NCI-H2107 treated with DMSO at 0.1 percent for 48 hours (cell line): ENCODE results near the gene CYB5R4.
A peak's percentile ranks its signal among the peaks of the same experiment; 100 is the strongest.

Source experiments
- DNase-seq: peaks from one replicate; lab custom pipeline; 2025; ENCODE audit not compliant: unreplicated experiment; lab: John Stamatoyannopoulos, UW

The CYB5R4 gene, protein sequence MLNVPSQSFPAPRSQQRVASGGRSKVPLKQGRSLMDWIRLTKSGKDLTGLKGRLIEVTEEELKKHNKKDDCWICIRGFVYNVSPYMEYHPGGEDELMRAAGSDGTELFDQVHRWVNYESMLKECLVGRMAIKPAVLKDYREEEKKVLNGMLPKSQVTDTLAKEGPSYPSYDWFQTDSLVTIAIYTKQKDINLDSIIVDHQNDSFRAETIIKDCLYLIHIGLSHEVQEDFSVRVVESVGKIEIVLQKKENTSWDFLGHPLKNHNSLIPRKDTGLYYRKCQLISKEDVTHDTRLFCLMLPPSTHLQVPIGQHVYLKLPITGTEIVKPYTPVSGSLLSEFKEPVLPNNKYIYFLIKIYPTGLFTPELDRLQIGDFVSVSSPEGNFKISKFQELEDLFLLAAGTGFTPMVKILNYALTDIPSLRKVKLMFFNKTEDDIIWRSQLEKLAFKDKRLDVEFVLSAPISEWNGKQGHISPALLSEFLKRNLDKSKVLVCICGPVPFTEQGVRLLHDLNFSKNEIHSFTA

DNA sequence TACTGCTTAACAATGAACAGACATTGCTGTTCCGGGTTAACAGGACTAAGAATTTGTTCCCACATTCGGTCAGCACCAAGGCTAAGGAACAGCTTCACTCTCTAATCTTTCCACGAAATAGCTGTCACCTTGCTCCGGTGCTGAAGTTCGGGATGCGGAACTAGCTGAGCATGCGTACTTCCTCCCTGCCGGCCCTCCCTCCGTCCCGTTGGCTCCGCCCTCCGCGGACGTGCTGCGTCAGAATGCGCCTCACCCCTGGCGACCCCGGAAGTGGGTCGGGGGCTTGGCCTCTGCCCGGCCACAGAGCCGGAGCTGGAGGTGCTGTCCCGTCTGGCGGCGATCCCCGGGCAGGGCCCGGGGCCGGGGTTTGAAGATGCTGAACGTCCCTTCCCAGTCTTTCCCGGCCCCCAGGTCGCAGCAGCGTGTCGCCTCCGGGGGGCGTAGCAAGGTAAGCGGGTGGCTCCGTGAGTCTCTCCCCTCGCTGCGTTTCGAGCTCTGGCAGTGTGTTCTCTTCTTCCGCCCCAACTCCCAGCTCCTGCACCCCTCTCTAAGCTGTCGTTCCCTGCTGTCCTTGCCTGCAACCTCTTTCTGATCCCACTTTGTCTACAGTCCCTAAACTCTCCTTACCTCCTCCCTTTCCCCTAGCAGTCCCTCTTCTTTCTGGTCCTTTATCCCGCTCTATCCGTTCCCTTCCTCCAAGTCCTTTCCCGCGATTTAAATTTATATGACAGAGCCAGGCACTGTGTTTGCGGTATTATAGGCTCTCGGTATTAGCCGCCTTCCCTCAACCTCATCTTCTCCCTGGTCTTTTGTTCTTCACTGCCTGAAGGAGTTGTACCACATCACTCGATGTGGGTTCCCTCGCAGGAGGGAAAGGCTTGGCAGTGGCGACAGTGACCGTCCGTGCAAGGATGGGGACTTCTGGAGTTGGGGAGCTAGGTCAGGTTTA is at the start of gene CYB5R4:
Gene CYB5R4, plus strand, starts transcription at position 280 of the 949 bp plus-strand sequence. Its CDS starts 94 bp downstream, at position 374.
- peak; percentile 75 for DNase-seq

DNA sequence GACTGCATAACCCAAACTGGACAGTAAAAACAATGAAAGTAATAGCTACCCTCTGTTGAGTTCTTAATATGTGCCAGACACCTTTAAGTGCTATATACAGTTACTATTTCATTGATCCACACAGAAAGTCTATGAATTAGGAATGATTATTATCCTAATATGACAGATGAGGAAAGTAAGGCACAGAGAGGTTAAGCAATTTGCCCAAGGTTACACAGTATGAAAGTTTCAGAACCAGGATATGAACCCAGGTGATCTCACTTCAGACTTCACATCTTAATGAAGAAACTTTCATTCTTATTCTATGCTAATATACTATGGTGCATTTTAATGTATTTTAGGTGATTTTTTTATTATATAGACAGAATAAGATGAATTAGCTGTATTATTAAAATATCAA is 46.9 kb upstream of the CYB5R4 start:
- no peak for DNase-seq

DNA sequence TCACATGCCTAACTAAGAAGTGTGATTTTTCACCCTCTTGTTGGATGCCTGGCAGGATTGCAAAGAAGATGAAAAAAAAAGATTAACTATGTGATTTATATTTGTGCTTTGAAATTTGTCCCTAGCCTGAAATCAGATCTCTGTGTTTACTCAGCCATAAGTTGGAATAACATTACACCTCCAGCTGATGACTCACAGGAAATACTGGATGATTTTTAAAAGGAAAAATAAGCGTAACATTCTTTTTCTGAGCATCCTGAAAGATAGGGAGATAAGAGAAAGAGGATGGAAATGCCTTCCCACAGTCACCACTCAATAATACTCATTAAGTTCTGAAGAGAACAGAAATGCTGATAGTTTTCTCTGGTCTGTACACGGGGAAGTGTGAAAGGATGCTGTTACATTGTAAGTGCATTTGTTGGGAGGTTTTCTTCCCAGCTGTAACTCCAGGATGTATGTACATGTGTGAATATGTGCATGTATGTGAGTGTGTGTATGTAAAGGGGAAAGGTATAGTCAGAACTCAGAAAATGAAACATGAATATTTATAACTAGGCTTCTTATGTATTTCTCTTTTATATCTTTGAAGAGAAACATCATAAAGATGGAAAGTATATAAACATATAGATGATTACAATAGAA is 43.7 kb upstream of the CYB5R4 start:
- DNase-seq, result no peak

DNA sequence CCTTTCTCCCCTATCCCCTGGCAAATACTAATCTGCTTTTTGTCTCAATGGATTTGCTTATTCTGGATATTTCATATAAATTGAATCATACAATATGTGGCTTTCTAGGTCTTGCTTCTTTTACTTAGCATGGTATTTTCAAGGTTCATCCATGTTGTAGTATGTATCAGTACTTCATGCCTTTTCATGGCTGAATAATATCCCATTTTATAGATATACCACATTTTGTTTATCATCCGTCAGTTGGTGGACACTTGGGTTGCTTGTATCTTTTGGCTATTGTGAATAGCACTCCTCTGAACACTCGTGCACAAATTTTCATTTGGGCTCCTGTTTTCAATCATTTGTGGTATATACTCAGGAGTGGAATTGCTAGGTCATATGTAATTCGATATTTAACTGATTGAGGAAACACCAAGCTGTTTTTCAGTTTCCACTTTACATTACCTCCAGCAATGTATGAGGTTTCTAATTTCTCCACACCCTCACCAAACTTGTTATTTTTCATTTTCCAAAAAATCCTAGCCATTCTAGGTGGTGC is 36.8 kb upstream of the CYB5R4 start:
- no peak for DNase-seq

DNA sequence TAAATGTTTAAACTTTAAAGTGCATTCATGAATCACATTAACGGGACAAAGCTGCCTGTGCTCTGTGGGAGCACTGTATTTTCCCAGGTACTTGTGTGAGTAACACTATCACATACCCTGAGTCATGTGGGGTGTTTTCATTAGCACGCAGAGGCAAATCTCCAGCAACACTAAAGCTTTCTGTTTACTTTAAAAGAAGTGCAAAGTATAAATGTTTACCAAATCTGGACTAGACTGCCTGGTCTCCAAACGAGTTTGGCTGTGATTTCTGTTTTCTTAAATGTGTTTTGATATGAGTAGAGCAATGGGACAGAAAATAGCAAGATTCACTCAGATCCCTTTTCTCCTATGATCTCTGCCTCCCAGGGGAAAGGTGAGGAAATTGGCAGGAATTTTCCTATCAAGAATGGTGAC is 35.1 kb upstream of the CYB5R4 start:
- DNase-seq, result no peak

DNA sequence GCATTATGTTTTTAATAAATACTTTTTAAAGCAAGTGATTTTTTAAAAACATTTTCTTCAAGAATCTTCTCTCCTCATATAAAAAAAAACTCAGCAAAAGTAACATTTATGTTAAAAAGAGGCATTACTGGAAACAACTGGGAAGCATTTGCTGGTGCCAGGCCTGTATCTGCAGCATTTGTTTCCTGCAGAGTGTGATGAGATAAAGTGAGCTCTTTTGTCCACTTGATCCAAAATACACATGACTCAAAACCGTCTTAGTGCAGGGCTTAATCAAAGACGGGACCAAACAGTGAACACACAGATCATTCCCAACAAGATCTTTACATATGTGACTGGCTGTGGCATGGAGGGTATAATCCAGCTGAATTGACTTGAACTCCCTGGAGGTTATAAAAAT is 34.7 kb upstream of the CYB5R4 start:
- DNase-seq, result no peak

DNA sequence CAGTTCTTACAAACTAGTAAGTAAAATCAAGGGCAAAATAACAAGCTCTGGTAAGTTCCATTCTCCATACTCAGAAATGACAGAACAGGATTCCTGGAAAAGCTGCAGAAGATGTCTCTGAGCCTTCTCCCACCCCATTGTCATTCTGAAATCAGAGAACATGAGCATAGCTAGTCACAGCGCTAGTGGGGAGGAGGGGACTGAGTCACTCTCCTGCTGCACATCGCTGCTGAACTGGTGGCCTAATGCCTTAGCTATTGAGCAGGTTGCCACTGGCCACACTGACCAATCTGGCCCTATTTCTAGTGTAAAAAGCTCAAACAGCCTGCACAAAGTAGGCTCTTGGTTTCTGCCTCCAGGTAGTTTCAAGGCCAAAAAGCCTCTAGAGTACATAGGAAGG is 32.4 kb upstream of the CYB5R4 start:
- no peak for DNase-seq

DNA sequence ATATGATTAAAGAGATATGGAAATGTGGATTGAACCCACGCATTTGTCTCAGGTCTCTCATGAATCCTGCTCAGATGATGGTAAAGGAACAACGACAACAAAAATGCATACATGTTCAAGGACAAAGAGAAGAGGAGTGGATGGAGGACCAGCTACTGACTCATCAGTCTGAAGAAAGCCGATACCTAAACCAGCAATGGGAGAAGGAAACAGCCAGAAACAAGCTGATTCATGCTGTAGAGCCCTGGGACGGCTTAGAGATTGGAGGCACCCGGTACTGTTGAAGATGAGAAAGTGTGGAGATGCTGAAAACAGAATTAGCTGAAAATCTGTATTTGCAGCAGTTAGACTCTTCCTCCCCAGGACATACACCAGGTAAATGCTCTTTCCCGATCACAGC is 20.8 kb upstream of the CYB5R4 start:
- no peak for DNase-seq

DNA sequence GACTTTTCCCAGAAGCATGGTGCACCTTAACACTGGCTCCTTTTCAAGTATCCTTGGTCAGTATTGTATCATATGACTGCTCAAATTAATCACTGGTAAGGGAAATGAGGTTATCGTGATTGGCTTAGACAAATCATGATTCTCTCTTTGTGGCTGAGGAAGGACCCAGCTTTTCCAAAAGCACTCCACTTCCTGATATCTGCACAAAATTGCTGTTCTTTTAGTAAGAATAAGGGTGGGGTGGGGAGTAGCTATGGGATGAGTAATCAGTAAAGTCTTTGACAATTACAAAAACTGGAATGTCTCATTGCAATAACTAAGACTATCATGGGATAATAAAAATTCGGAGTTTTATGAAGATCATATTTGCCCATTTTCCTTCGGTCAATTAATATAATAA is 15.3 kb upstream of the CYB5R4 start:
- DNase-seq, result no peak

DNA sequence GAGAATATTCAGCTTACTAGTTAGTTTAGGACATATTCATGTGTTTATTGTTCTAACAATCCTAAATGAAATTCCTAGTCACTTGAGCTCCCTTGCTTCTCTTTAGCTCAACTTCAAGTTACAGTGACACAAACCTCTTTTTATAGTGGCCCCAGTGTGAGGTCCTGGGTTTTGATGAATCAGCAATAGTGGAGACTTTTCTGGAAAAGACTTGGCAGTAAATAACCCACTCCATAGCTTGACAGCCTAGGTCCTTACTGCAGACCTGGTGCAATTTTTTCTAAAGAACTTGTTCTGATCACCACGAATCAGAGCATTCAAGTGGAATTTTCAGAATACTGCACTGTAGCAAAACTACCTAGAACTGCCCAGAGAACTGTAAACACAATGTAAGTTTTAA is 13.2 kb upstream of the CYB5R4 start:
- no peak for DNase-seq

DNA sequence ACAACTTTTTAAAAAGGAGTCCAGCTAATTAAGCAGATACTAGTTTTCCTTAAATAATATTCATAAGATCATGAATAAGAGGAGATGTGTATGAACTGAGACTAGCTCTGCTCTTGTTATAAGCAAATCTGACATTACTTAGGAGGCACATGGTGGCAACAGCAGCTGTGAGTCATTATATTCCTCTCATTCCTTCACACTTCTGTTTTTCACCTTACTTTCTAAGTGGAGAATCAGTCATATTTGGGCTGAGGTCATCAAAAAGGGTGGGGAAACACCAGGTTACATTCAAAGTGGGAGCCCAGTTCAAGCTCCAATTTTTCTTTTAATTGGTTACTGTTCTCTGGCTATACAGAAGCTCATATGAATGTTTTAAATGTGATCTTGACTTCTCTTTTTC is 12.3 kb upstream of the CYB5R4 start:
- no peak for DNase-seq

DNA sequence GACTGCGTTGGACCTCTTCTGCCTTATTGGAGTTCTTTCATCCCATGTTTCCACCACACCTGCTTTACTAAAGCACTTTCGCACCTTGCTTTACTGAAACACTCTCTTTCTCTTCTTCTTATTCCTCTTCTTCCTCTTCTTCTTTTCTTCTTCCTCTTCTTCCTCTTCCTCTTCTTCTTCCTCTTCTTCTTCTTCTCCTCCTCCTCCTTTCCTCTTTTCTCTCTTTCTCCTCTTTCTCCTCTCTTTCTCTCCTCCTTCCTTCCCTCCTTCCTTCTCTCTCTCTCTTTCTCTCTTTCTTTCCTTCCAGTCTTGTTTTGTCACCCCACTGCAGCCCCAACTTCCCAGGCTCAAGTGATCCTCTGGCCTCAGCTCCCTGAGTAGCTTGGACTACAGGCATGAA is 10.4 kb upstream of the CYB5R4 start:
- no peak for DNase-seq

DNA sequence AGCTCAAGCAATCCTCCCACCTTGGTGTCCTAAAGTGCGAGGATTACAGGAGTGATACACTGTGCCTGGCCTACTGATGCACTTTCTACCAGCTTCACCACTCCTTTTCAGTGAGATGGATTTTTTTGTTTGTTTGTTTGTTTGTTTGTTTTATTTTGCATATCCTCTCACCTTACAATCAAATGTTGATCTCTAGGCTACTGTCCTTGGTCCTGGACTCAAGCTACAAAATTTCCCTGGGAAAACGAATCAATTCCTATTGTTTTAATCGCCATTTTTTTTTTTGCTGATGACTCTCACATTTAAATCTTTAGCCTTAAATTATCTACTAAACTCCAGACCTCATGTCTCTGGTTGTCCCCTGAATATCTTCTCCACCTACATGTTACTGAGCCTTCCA is 9.9 kb upstream of the CYB5R4 start:
- DNase-seq, result no peak

DNA sequence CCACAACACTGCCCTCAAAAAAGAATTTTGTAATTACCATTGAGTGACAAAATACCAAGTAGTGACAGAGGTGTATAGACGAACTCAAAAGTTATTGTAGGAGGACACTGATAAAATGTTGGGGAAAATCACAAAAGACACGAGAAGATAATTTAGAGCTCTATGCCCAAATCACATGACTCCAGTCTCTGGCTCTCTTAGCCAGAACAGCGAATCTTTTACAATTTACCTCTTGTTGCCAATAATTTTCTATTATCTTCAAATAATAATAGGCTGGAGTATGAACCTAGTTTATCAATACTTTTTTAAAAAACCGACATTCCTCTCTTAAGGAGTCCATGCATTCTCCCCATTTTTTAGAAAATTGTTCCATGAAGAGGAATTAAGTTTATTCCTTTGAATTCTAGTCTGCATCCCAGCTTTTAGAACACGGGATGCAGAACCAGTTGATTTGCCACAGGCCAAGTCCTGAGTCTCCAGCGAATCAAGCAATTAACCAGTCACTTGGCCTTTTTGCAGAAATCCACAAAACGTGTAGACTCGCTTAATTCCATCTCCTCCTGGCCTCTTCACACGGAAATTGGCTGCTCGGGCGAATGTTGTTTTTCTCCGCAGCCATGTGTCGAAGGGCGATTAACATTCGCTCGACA is 6.8 kb upstream of the CYB5R4 start:
- DNase-seq, result no peak

DNA sequence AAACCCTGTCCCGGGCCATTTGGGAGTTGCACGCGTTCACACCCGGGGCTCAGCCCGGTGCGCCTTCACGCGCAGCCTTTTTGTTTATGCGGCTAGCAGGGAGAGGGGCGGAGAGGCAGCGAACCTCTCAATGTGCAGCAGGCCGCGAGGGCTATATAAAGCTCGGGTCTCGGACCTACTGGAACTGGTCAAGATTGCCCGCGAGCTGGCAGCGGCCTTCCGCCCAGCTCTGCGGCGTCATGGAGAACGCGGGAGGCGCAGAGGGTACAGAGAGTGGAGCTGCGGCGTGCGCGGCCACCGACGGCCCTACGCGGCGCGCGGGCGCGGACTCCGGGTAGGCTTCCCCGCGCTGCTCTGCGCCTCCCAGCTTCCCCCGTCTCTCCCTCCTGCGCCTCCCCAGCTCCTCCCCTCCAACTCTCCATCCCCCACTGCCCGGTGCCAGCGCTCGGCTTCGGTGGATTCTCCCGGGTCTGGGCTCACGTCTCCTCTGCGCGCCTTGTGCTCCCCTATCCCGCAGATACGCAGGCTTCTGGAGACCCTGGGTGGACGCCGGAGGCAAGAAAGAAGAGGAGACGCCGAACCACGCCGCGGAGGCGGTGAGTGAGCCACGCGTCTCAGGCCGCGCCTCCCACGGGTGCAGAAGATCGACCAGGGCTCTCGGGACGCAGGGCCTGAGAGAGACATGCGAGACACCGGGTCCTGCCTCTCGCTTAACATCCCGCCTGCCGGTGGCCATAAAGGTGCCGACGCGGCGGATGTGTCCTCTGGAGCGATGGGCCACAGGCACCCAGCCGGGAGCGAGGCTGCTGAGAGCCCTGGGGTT is 6.1 kb upstream of the CYB5R4 start, which contains the start of gene RIPPLY2:
Gene RIPPLY2, plus strand, starts transcription at position 183 of the 823 bp plus-strand sequence. Its CDS starts 57 bp downstream, at position 240.
- DNase-seq, result peak; percentile 55

DNA sequence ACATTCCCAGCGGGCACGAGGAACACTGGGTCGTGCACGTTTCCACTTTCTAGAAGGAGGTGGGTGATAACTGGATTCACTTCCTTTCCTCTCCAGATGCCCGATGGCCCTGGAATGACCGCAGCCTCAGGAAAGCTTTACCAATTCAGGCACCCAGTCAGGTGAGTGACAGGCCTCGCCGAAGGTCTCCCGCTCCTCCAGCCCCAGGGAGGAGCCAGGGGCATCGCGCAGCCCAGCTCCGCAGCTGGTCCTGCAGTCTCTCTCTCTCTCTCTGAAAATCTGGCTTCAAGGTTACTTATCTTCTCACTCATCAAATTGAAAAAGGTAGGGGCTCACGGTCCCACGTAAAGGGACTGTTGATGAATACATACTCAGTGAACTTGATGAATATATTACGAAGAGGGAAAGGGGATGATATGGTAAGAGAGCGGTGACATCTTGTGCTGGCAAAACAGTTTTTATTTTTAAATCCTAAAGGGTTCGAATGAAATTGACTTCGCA is 5.4 kb upstream of the CYB5R4 start:
- DNase-seq, result no peak

DNA sequence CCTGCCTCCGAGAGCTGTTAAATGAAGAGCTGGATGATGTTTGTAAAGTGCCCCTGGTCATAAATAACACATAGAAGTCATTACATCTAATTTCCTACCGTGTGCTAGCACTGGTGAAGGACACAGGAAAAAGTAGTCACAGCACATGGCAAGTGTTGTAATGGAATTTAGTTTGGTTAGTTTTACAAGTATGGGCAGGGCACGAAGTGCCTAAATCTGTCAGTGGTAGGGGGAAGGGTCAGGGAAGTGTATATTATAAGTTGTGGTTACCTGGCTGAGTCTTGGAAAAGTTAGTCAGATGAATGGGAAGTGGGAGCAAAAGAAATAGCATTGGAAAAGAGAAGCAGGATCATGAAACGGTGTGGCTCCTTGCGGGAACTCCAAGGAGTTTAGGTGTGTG is 4.7 kb upstream of the CYB5R4 start:
- DNase-seq, result no peak

DNA sequence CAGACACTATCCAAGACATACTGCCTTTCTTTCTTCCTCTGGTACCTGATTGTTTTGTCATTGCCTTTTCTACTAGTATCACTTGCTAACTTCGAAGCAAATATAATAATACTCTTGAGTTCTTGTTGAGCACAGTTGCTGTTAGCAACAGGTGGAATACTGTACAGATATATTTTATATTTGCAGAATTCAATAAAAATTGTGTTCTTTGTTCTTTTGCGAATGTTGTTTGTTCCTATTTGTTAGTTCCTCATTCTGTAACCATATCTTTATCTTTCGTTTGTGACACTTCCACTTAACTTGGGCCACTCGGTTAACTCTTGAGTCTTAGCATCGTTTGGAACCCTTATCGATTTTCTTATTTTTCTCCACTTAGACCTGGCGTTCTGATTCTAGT is 868 bp downstream of the CYB5R4 start:
- peak; percentile 55 for DNase-seq

DNA sequence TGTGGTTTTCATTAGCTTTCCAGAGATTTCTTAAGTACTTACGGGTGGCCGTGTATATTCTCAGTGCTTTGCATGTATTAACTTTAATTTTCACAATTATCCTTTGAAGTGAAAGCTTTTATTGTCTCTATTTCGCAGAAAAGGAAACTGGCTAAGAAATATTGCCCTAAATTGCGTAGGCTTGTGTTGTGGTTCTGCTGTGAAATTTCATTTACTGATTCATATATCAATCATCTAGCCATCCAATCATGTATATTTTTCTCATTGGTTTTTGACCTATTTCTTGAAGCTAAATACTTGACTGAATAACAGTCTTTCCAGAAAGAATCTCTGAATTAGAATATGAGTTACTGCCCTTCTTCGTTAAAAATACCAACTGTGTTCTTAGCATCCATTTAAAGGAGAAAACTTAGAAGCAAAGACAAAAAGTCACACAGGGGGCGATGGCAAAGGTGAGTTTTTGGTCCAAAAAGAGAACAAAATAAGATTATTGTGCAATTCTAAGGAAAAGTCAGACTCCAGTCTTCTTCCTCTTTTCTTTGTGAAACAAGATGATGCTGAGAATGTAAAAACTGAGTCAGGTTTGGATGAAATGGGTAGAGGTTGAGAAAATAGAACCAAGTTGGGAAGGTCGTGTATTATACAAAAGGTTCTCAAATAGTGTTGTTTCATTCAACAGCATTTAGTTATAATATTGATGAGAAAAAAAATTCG is 1.4 kb downstream of the CYB5R4 start:
- DNase-seq, result no peak
